Measurements from ENCODE around the gene BRD4. TPM values are rescaled to one million over a fixed set of nuclear protein-coding genes. Genes with fewer than 3 reads are reported as not detected.
A peak's percentile ranks its signal among the peaks of the same experiment; 100 is the strongest.

BRD4 gene
- total and polyA plus RNA-seq, 2 donors (not counting 3 experiments of a cell fraction or from before 2014, with no cell fraction given) = 14.9 to 125 TPM

GRCh38 chr19:15251749-15252397, 80.5 kb downstream of the BRD4 start:
- intact Hi-C loops (cut with micrococcal nuclease) (loop anchor here (1.0 to 10.0 kb wide), 5 partner anchors 29 to 825 kb away; partner anchors contain the start of genes AKAP8L, SYDE1 and TPM4), dilution Hi-C loops (cut with MboI; ENCODE audit: extremely low pct_ligation_motif_present, low sequenced_read_pairs) (no loop called here)
- H3K27me3 ChIP-seq (ENCODE audit: control insufficient read depth in 2 of 2, insufficient read depth in 2 of 2, low read length in 2 of 2) = no peaks in the 10 kb centered on the region
- peak overlapping the region; percentile 69 for H3K27ac ChIP-seq (ENCODE audit: insufficient read depth, low read depth, low read length)
- ChIA-PET POLR2A (interaction anchor here (0.7 kb wide), 1 partner anchor 244 kb away, joined by 6 read pairs; no protein-coding TSS in a partner anchor), CTCF (interaction anchor here (0.7 to 3.6 kb wide), 21 partner anchors 9 to 160 kb away, joined by 3 to 16 read pairs (median 4); partner anchors contain the start of genes AKAP8, BRD4 and EPHX3)
- no peaks in the 10 kb centered on the region for H3K9me3 ChIP-seq (replicated peaks; ENCODE audit: control insufficient read depth, insufficient read depth, low read length)
- H3K4me1 ChIP-seq (ENCODE audit: control insufficient read depth, extremely low read depth, insufficient read depth, low read length) = peaks cover 42% of the 10 kb centered on the region
- no peak overlapping the region for H3K4me2 ChIP-seq (ENCODE audit: insufficient read depth, low read length)
- peak; percentile 73 for DNase-seq (ENCODE audit: low read depth, low spot score)
- no TSS peak for BruUV-seq (replicated peaks)
- H3K4me3 ChIP-seq (replicated peaks in 1 of 3; ENCODE audit: insufficient read depth in 1 of 3, low read depth in 1 of 3, low read length in 3 of 3) = no peak overlapping the region
- peaks cover 28 to 55% of the 10 kb centered on the region in 2 experiments for H3K36me3 ChIP-seq (ENCODE audit: control insufficient read depth in 2 of 2, extremely low read depth in 1 of 2, insufficient read depth in 2 of 2, low read length in 2 of 2)
- TF ChIP-seq CTCF (IDR thresholded peaks at IDR 0.05; ENCODE audit: extremely low read depth in 1 of 2, insufficient read depth in 1 of 2, low read depth in 1 of 2, low read length in 2 of 2) (peak; percentile 56 to 60), MAX (IDR thresholded peaks at IDR 0.05; ENCODE audit: insufficient read depth, insufficient read length) (no peak), MYC (IDR thresholded peaks at IDR 0.05; ENCODE audit: low read depth, low read length) (no peak)
- H4K20me1 ChIP-seq (replicated peaks; ENCODE audit: control insufficient read depth, extremely low read depth, insufficient read depth, low read length) = no peaks in the 10 kb centered on the region
- H3K9ac ChIP-seq (replicated peaks; ENCODE audit: extremely low read depth, insufficient read depth, low read length) = no peak overlapping the region
- peak; percentile 40 for FAIRE-seq
- H2AFZ ChIP-seq (ENCODE audit: low read depth, low read length) = no peak overlapping the region
- peaks cover 24% of the 10 kb centered on the region for H3K79me2 ChIP-seq (ENCODE audit: control insufficient read depth, insufficient read depth, low read length)
- H3K9me1 ChIP-seq (replicated peaks; ENCODE audit: control insufficient read depth, extremely low read depth, insufficient read depth, low read length) = no peaks in the 10 kb centered on the region
